Caco-2 (cell line): ENCODE results near the gene GPR3. TPM values are rescaled to one million over a fixed set of nuclear protein-coding genes. Genes with fewer than 3 reads are reported as not detected.

ENCODE experiments used
- BruUV-seq: library from RNA; stranded (reverse); fragments of 400-500 nt; replicated peaks from 2 replicates; lab custom pipeline; 2021; lab: Mats Ljungman, UMichigan
- CTCF ChIA-PET: fragments of 300-600 bp; sonication (Branson Sonifier 250); formaldehyde crosslinking; loops from one replicate; lab custom pipeline; 2022; ENCODE audit warnings: antibody characterized with exemption; lab: Charles Lee
- POLR2A ChIA-PET: fragments of 300-600 bp; sonication (Branson Sonifier 250); formaldehyde crosslinking; loops from one replicate; lab custom pipeline; 2022; ENCODE audit warnings: antibody characterized with exemption; lab: Charles Lee
- DNase-seq, 2 experiments: peaks; one replicate each; pipeline versions ENCODE4 v3.0.0 to v3.0.0-alpha.2; 2020 to 2022
- H3K27me3 ChIP-seq: replicated peaks from 2 replicates; pipeline ENCODE4 v1.6.0; 2011; ENCODE audit warnings: low read length; ENCODE audit not compliant: control insufficient read depth, insufficient read depth
- H3K36me3 ChIP-seq: 2 replicates; pipeline ENCODE4 v1.5.1; 2011; ENCODE audit warnings: low read length; ENCODE audit not compliant: control insufficient read depth, insufficient read depth
- H3K4me1 ChIP-seq: fragments of 250-450 bp; sonication (Bioruptor Pico); 2 replicates; pipeline ENCODE4 v1.5.1; 2020; ENCODE audit warnings: mild to moderate bottlenecking
- H3K4me3 ChIP-seq: 2 replicates; pipeline ENCODE4 v1.5.1; 2011; ENCODE audit warnings: low read depth, mild to moderate bottlenecking, control low read depth, low read length
- H3K9me3 ChIP-seq: fragments of 250-450 bp; sonication (Bioruptor Pico); 2 replicates; pipeline ENCODE4 v1.5.1; 2020; ENCODE audit warnings: mild to moderate bottlenecking, moderate library complexity
- H3K27ac Mint-ChIP-seq: one replicate; pipeline ENCODE4 v1.8.0; 2022; ENCODE audit warnings: mixed read lengths; ENCODE audit not compliant: unreplicated experiment
- H3K27me3 Mint-ChIP-seq: one replicate; pipeline ENCODE4 v1.8.0; 2022; ENCODE audit warnings: mixed read lengths; ENCODE audit not compliant: insufficient read depth, unreplicated experiment
- H3K36me3 Mint-ChIP-seq: one replicate; pipeline ENCODE4 v1.8.0; 2022; ENCODE audit warnings: mild to moderate bottlenecking, mixed read lengths; ENCODE audit not compliant: insufficient read depth, unreplicated experiment
- H3K4me1 Mint-ChIP-seq: one replicate; pipeline ENCODE4 v1.8.0; 2022; ENCODE audit warnings: low read depth, mixed read lengths; ENCODE audit not compliant: unreplicated experiment
- H3K4me3 Mint-ChIP-seq: one replicate; pipeline ENCODE4 v1.8.0; 2022; ENCODE audit warnings: mild to moderate bottlenecking, moderate library complexity, mixed read lengths; ENCODE audit not compliant: unreplicated experiment
- H3K9me3 Mint-ChIP-seq: one replicate; pipeline ENCODE4 v1.8.0; 2022; ENCODE audit warnings: mixed read lengths; ENCODE audit not compliant: unreplicated experiment
- CTCF ChIP-seq, 2 experiments: fragments of 200-600 bp in 1 of 2; IDR thresholded peaks; 1 replicate in 1 of 2; 2 replicates in 1 of 2; pipeline versions ENCODE4 v1.5.1 to v1.8.0; 2011 to 2022; ENCODE audit warnings: antibody characterized with exemption in 1 of 2, control low read depth in 1 of 2, inconsistent platforms in 1 of 2, low read depth in 1 of 2, low read length in 1 of 2, mild to moderate bottlenecking in 1 of 2, moderate library complexity in 1 of 2; ENCODE audit not compliant: insufficient read depth in 1 of 2, severe bottlenecking in 1 of 2, unreplicated experiment in 1 of 2
- intact Hi-C: fragments of 100-400 bp; cut with micrococcal nuclease; formaldehyde crosslinking; loops from one replicate; pipeline ENCODE4 v1.10.0; 2022; ENCODE audit not compliant: unreplicated experiment
- total RNA-seq: library from RNA; stranded (reverse); gene quantifications from 2 replicates; pipeline ENCODE4 v1.2.3, GENCODE V29; 2022

The GPR3 gene
- total RNA-seq, 1 experiment from 2014 or later: 0.91 TPM

- no peaks in the 10 kb centered on the region for H3K27me3 ChIP-seq
- no peaks in the 10 kb centered on the region for H3K4me1 ChIP-seq
- POLR2A ChIA-PET: no interaction called here
- H3K9me3 Mint-ChIP-seq: no peaks in the 10 kb centered on the region
- peaks cover 3% of the 10 kb centered on the region for H3K36me3 ChIP-seq
- DNase-seq: no peak
- intact Hi-C loops: no loop called here
- no peak overlapping the region for H3K4me3 Mint-ChIP-seq
- CTCF ChIA-PET: interaction anchor here (0.8 kb wide), 1 partner anchor 195 kb away, joined by 6 read pairs; no protein-coding TSS in a partner anchor
- H3K36me3 Mint-ChIP-seq: peaks cover 68% of the 10 kb centered on the region
- H3K9me3 ChIP-seq: no peaks in the 10 kb centered on the region
- no peaks in the 10 kb centered on the region for H3K4me1 Mint-ChIP-seq
- H3K27ac Mint-ChIP-seq: no peak overlapping the region
- TF ChIP-seq CTCF (IDR thresholded peaks at IDR 0.05; ENCODE audit: insufficient read depth in 1 of 2, low read depth in 1 of 2, low read length in 1 of 2, severe bottlenecking in 1 of 2, unreplicated experiment in 1 of 2): no peak
- no peaks in the 10 kb centered on the region for H3K27me3 Mint-ChIP-seq
- BruUV-seq: no TSS peak
- no peak overlapping the region for H3K4me3 ChIP-seq
Observed at GRCh38 chr1:27412502-27412901, 20.1 kb downstream of the GPR3 start.

GRCh38 chr1:27413004-27413403 is 20.6 kb downstream of the GPR3 start:
- Mint-ChIP-seq H3K4me3 (no peak overlapping the region), H3K36me3 (peaks cover 69% of the 10 kb centered on the region), H3K9me3 (no peaks in the 10 kb centered on the region), H3K27me3 (no peaks in the 10 kb centered on the region), H3K27ac (no peak overlapping the region), H3K4me1 (no peaks in the 10 kb centered on the region)
- TF ChIP-seq CTCF (IDR thresholded peaks at IDR 0.05; ENCODE audit: insufficient read depth in 1 of 2, low read depth in 1 of 2, low read length in 1 of 2, severe bottlenecking in 1 of 2, unreplicated experiment in 1 of 2): no peak
- intact Hi-C loops: no loop called here
- no TSS peak for BruUV-seq
- Histone ChIP-seq H3K4me1 (no peaks in the 10 kb centered on the region), H3K36me3 (peaks cover 3% of the 10 kb centered on the region), H3K4me3 (no peak overlapping the region), H3K9me3 (no peaks in the 10 kb centered on the region), H3K27me3 (no peaks in the 10 kb centered on the region)
- ChIA-PET POLR2A (no interaction called here), CTCF (interaction anchor here (0.8 kb wide), 1 partner anchor 194 kb away, joined by 6 read pairs; no protein-coding TSS in a partner anchor)
- DNase-seq: no peak

GRCh38 chr1:27414091-27414490 is 21.7 kb downstream of the GPR3 start:
- H3K36me3 Mint-ChIP-seq: peaks cover 63% of the 10 kb centered on the region
- CTCF ChIA-PET: interaction anchor here (0.6 kb wide), 1 partner anchor 193 kb away, joined by 7 read pairs; no protein-coding TSS in a partner anchor

More at GRCh38 chr1:27414091-27414490, 21.7 kb downstream of the GPR3 start:
- TF ChIP-seq CTCF (IDR thresholded peaks at IDR 0.05; ENCODE audit: insufficient read depth in 1 of 2, low read depth in 1 of 2, low read length in 1 of 2, severe bottlenecking in 1 of 2, unreplicated experiment in 1 of 2): no peak
- H3K4me3 Mint-ChIP-seq: no peak overlapping the region
- Histone ChIP-seq H3K36me3 (peaks cover 3% of the 10 kb centered on the region), H3K27me3 (no peaks in the 10 kb centered on the region), H3K4me3 (no peak overlapping the region), H3K4me1 (peaks cover 7% of the 10 kb centered on the region), H3K9me3 (no peaks in the 10 kb centered on the region)
- no peaks in the 10 kb centered on the region for H3K9me3 Mint-ChIP-seq
- H3K27me3 Mint-ChIP-seq: no peaks in the 10 kb centered on the region
- BruUV-seq: no TSS peak
- no peak overlapping the region for H3K27ac Mint-ChIP-seq
- intact Hi-C loops: no loop called here
- POLR2A ChIA-PET: interaction anchor here (0.6 kb wide), 1 partner anchor 47 kb away, joined by 3 read pairs; no protein-coding TSS in a partner anchor
- peaks cover 10% of the 10 kb centered on the region for H3K4me1 Mint-ChIP-seq
- no peak for DNase-seq
